ENCODE data around the gene KLHL6.
"Not testable (repeated sequence)": the region's sequence is repeated elsewhere in the genome, so short reads cannot be mapped to it uniquely, and the experiment has no call there.

The KLHL6 gene

DNA sequence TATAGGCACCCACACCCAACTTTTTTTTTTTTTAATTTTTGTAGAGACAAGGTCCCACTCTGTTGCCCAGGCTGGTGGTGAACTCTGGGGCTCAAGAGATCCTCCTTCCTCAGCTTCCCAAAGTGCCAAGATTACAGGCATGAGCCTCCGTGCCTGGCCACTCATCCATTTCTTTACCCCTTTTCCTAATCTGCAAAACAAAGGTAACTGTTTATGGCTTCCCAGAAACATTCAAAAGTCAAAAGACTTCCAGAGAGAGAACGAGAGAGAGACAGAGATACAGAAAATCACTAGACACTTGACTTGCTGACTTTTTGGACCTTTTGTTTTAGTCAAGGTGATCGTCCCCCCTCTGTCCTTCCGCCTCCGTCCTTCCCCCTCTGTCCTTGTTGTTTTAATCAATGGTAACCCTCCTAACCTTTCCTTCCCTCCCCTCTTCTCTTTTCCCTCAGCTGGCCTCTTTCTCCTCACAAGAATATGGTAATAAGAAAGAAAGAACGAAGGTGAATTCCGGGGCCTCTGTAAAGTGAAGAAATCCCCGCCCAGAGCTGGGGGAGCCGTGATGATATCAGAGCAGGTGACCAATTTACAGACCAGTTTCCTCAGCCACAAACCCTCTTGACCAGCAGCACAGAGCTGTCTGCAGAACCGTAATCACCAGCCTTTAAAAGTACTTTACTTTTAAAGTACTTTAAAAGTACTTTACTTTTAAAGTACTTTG is 21.9 kb downstream of the KLHL6 start:
- in situ Hi-C loops (cut with MboI; ENCODE audit: low sequenced_read_pairs): no loop called here

GRCh38 chr3:183532620-183533411 is 22.7 kb downstream of the KLHL6 start:
- in situ Hi-C loops (cut with MboI; ENCODE audit: low sequenced_read_pairs): no loop called here

DNA sequence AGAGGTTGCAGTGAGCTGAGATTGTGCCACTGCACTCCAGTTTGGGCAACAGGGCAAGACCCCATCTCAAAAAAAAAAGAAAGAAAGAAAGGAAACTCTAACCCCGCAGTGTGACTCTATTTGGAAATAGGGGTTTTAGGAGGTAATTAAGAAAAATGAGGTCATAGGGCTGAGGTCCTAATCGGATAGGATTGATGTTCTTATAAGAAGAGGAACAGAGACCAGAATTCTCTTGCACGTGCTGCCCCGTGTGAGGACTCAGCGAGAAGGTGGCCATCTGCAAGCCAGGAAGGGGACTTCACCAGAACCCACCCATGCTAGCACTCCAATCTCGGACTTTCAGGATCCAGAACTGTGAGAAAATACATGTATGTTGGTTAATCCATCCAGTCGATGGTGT is 25.8 kb downstream of the KLHL6 start:
- in situ Hi-C loops (cut with MboI; ENCODE audit: low sequenced_read_pairs): no loop called here

GRCh38 chr3:183529185-183529584 is 26.3 kb downstream of the KLHL6 start:
- in situ Hi-C loops (cut with MboI; ENCODE audit: low sequenced_read_pairs): no loop called here

DNA sequence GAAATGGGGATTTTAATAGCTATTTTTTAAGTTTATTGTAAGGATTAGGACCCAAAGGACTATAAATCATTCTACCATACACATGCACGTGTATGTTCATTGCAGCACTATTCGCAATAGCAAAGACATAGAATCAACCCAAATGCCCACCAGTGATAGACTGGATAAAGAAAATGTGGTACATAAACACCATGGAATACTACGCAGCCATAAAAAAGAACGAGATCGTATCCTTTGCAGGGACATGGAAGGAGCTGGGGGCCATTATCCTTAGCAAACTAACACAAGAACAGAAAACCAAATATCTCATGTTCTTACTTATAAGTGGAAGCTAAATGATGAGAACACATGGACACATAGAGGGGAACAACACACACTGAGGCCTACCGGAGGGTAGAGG is 26.7 kb downstream of the KLHL6 start:
- in situ Hi-C loops (cut with MboI; ENCODE audit: low sequenced_read_pairs): not testable (repeated sequence)

DNA sequence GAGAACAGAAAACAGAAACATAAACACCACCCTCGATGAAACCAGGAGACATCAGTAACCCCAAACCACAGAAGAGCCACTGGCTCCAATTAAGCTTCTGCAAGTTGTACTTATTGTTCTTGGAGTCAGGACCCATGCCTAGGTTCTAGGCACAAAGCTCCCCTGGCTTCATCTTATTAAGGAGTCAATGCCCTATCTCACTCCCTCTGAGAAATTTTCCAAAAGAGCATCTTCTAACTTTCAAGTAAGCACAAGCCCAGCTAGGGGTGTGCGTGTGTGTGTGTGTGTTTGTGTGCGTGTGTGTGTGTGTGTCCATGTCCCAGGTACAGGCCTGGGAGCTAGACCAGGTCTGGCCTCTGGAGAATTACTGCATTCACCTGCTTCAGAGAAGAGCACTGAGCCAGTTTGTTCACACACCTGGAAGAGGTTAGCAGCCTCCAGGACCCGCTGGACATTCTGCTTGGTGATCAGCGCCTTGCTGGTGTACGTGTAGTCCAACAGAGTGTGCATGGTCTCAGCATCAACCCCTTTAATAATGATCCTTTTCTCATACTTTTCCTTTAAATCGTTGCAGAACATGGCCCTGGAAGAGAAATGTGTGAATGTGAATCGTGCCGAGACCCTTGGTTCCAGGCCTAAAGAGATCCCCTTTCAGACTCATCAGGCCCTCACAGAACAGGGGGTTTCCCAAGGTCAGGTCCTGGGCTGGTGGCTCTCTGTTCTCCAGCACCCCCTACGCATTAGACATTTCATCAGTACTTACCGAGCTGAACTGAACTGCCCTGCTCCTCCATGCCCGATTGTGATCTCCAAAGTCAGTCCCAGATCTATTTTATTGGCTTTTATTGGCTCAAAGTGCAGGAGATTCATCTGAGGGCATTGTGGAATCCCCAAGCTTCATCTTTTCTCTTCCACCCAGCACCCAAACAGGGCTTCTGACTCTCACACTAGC is 27.8 kb downstream of the KLHL6 start:
- in situ Hi-C loops (cut with MboI; ENCODE audit: low sequenced_read_pairs): no loop called here

GRCh38 chr3:183526838-183527427 is 28.6 kb downstream of the KLHL6 start:
- in situ Hi-C loops (cut with MboI; ENCODE audit: low sequenced_read_pairs): no loop called here

DNA sequence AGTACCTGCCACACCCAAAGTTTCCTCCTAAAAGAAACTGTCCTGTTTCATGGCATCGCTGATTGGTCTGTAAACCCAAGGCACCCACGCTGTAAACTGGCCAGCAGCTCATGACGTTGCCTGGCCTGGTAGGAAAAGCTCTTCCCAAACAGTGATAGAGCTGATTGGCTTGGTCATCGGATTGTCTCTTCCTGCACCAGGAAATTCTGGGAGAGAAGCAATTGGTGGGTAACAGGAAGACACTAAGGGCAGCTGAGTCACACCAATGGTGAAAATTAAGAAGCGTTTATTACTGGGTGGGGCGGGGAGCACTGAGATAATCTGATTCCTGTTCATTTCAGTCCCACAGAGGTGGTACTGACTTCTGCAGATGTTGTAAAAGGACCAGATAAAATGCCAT is 31.0 kb downstream of the KLHL6 start:
- in situ Hi-C loops (cut with MboI; ENCODE audit: low sequenced_read_pairs): no loop called here

- in situ Hi-C loops (cut with MboI; ENCODE audit: low sequenced_read_pairs): not testable (repeated sequence)
Measured at GRCh38 chr3:183520741-183521556, 34.6 kb downstream of the KLHL6 start.

- in situ Hi-C loops (cut with MboI; ENCODE audit: low sequenced_read_pairs): not testable (repeated sequence)
Measured at GRCh38 chr3:183520295-183520694, 35.2 kb downstream of the KLHL6 start.

DNA sequence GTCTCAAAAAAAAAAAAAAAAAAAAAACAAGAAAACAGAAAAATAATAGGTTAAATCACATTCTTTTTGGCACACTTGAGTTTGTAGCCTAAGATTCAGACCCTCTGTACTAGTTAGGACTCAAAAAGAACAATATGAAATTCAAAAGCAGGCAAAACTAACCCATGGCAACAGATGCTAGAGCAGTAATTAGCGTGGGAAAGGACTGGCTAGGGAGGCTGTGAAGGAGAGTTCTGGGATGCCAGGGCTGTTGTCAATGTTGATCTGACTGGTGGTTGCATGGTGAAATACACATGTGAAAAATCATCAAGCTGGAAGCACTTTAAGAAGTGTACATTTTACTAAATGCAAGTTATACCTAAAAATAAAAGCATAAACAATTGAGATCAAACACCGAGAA is 35.6 kb downstream of the KLHL6 start:
- in situ Hi-C loops (cut with MboI; ENCODE audit: low sequenced_read_pairs): no loop called here

GRCh38 chr3:183518491-183519251 is 36.8 kb downstream of the KLHL6 start:
- in situ Hi-C loops (cut with MboI; ENCODE audit: low sequenced_read_pairs): no loop called here

GRCh38 chr3:183517607-183518006 is 37.9 kb downstream of the KLHL6 start:
- in situ Hi-C loops (cut with MboI; ENCODE audit: low sequenced_read_pairs): no loop called here

- in situ Hi-C loops (cut with MboI; ENCODE audit: low sequenced_read_pairs): no loop called here
Measured at GRCh38 chr3:183515968-183516851, 39.3 kb downstream of the KLHL6 start.

DNA sequence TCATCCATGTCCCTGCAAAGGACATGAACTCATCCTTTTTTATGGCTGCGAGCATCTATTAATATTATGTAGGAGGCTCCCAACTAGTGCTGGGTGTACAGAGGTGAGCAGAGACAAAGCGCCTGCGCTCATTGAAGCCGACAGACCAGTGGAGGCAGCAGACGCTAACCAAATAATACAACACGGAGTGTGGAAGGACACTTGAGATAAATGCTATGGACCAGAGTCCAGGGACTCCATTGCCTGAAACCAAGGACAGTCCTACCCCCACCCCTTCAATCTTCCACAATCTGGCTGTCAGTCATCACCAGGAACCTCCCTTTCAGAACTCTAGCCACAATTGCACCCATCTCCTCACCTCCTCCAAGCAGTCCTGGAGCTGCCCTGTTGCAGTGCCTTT is 41.5 kb downstream of the KLHL6 start:
- in situ Hi-C loops (cut with MboI; ENCODE audit: low sequenced_read_pairs): no loop called here

GRCh38 chr3:183513046-183513706 is 42.3 kb downstream of the KLHL6 start:
- in situ Hi-C loops (cut with MboI; ENCODE audit: low sequenced_read_pairs): no loop called here

- in situ Hi-C loops (cut with MboI; ENCODE audit: low sequenced_read_pairs): not testable (repeated sequence)
Measured at GRCh38 chr3:183511286-183512131, 44.0 kb downstream of the KLHL6 start.

All from hTERT RPE-1 (cell line).